NCI-H2029 (cell line): Measurements from ENCODE around the gene GGT6.

Source experiments
- DNase-seq: peaks from one replicate; lab custom pipeline; 2025; lab: John Stamatoyannopoulos, UW

GGT6 gene

DNA sequence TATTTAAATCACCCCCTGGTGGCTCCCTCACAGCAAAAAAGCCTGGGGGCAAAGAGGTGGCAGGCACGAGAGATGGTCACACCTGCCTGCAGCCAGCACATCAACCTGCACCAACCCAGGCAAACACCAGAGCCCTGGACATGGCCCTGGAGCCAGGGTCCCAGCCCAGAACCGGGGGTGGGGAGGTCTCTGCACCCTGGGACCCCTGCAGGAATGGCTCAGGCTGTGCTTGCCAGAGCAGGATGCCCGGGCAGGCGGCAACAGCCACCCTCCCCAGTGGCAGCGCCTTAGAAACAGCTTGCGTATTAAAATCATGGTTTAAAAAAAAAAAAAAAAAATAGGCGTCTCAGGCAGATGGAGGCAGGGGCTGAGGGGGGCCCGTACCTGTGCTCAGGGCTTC is 21.4 kb downstream of the GGT6 start:
- DNase-seq = no peak

DNA sequence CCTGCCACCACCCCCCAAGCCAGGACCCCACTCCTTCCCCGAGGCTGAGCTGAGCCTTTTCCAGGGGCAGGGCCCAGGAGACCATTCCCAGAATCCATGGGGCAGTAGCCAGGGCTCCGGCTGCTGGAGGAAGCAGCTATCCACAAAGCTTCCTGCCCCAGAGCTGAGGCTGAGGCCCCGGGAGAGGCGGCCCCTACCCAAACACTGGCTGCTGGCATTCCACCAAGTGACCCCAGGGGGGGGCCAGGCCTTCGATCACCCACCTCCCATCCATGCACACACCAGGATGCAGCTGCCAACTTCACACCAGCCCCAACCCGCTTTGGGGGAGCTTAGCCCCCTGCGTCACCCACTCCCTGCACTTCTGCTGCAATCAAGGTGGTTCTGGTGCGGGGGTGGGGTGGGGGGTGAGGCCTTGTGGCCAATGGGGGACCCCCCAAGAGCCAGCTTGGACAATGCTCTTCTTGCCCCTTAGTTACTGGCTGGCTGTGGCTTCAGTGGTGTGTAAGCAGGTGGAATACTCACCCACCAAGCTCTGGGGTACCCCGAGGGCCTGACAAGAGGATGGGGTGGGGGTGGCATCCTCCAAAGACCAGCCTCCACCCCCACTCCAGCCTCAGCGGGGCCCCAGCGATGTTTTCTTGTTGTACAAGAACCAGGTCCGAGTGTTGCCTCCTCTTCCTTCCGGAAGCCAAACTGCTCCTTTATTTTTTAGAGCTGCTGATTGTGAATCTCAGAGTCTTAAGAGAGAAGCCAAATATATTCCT is 22.0 kb downstream of the GGT6 start:
- DNase-seq = no peak

DNA sequence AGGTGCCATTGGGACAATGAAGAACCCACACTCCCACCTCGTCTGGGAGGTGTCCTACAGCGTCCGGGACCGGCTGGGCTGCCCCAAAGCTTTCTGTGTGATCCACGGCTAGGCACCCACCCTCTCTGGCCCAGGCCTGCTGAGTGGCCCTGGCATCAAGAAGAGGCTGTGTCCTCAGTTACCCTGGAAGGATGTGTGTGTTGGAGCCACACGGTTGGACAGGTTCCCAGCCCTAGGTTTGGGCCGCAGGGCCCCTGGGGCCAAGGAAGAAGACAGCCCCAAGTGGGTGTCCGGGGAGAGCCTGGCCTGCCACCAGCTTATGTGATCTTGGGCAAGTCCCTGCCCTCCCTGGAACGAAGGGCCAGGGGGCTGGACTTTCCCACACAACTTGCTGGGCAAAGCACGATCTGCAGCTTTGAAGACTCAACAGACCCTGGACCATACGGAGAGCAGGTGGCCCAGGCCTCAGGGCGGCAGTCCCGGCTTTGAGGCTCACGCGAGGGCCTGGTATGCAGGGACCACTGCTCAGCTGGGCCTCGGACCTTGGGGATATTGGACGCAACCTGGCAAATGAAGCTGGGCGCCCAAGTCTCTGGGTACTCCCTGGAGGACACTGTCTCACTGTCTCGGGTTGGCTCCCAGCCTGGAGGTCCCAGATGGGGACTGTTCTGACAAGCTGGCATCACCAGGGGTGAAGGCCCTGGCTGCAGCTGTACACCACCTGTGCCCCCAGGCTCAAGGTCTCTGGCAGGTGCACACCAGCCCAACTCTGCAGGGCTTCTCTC is 22.7 kb downstream of the GGT6 start:
- no peak for DNase-seq

DNA sequence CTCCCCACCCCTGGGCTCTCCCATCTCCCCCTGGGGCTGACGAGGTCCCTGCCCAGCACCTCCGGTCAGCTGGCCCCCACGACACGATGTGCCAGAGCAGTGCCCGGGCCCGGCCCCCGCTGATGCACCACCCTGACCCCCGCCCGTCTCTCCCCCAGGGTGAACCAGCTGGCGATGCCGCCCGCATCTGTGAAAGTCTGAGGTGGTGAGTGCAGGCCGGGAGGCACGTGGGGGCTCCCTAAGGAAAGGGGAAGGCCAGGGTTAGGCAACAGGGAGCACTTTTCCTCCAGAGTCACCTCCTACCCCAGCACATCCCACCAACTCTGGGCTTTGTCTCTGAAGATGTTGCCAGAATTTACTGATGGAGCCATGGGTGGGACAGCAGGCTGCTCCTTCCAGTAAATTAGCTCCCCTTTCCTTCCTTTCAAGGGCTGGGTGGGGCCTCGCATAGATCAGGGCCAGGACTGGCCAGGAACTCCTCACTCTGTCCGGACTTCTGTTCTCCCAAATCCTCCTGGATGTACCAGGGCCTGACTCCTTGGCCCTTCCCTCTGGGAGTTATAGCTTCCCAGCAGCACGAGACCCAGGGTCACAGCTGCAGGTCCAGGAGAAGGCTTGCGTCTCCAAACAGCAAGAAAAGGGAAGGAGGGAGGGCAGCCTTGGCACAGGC is 23.5 kb downstream of the GGT6 start:
- no peak for DNase-seq

DNA sequence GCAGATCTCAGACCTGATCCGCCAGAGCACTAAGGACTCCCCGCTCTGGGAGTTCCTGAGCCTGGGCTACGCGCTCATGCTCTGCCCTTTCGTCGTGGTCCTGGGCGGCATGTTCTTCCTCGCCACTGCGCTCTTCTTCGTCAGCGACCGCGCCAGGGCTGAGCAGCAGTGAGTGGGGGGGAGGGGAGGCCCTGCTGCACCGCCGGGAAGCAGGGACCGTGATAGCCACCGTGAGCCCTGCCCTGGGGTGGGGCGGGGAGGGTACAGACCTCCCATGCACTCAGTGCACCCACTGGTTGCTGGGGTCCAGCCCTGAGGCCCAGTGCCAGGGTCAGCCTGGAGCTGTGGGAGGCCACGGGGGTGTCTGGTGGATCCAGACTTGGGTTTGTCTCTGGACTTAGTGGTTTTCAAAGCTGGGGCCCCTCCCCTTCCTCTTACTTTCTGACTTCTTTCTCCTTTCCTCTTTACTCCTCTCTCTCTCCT is 24.1 kb downstream of the GGT6 start:
- no peak for DNase-seq

- DNase-seq = no peak
These were observed 24.6 kb downstream of the GGT6 start for GRCh38 chr17:4535667-4536258.

DNA sequence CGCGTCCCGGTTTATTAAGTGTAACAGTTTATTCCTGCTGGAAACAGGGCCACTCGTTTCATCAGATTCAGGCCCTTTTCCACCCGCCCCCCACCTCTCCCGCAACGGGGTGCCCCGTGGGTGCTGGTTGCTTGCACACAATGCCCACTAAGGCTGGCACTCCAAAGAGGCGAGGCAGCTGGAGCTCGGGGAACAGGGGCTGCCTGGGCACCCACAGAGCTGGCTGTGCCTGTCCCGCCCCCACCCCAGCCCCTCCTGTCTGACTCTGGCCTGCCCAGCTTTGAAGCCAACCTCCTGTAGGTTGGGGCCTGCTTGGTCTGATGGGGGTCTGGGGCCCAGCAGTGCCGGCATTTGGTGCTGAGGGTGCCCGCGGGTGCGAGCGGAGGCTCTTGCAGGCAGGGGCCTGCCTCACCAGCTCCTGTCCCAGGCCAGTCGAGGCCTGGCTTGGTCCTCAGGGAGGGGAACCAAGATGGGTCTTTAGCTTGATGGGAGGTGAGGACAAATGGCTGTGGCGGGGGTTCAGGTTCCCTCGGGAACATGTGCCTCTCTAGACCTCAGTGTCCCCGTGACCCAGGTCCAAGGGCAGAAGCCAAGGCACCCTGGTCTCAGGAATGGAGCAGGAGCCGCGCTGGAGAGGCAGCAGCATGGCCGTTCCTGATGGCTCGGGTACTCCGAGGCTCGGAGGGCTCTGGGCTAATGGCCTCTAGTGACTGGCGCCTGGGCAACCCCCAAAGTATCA is 25.3 kb downstream of the GGT6 start:
- DNase-seq = no peak

DNA sequence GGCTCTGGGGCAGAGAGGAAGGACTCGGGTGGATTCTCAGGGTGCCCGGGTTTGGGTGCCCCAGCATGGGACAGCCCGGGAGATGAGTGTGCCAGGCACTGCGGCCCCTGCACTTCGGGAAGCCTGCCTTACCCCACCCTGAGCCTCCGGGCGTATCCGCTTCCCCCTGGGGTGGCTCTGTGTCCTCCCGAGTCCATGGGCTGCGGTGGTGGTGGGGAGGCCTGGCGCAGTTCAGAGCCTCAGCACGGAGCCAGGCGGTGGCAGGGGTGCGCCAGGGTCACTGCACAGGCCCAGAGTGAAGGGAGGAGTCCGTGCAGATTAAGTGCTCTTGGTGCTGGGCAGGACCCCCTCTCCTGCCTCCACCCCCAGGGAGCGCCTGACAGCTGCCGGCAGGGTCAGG is 25.9 kb downstream of the GGT6 start:
- DNase-seq = no peak

DNA sequence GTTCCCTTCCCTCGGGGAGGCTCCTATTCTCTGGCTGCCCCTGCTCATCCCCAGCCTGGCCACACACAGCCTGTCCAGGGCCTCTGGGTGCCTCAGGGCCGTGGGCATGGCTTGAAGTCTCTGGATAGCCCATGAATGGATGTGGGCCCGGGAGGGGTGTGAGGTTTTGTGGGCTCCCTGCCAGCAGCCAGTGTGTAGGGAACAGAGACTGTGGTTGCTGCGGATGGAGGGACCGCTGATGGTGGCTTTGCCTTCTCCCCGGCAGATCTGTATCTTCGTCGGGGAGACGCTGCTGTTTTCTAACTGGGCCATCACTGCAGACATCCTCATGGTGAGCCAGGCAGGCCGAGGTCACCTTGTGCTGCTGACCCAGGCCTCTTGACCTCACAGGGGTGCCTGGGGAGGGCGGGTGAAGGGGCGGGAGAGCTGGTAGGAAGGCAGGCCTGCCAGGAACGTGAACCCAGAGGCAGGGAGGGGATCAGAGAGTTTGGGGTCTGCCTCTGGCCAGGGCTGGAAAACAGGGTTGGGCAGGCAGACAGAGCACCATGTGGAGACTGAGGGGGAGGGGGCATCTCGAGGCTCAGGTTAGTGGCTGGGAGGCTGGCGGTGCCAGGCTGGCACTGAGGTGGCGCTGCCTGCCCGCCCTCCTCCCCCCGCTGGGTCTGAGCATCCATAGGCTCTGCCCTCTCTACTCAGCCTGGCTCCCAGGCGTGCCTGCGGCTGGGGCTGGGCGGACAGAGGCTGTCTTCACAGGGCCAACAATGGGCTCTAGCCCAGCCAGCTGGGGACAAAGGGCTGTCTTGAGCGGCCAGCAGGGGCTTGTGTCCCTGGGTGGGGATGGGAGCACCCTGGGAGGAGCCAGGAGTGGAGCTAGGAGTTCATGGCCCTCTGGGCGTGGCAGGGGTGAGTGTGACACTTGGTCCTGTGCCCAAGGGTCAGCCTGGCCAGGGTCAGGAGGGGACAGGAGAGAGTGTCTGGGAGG is 26.6 kb downstream of the GGT6 start:
- DNase-seq = no peak

DNA sequence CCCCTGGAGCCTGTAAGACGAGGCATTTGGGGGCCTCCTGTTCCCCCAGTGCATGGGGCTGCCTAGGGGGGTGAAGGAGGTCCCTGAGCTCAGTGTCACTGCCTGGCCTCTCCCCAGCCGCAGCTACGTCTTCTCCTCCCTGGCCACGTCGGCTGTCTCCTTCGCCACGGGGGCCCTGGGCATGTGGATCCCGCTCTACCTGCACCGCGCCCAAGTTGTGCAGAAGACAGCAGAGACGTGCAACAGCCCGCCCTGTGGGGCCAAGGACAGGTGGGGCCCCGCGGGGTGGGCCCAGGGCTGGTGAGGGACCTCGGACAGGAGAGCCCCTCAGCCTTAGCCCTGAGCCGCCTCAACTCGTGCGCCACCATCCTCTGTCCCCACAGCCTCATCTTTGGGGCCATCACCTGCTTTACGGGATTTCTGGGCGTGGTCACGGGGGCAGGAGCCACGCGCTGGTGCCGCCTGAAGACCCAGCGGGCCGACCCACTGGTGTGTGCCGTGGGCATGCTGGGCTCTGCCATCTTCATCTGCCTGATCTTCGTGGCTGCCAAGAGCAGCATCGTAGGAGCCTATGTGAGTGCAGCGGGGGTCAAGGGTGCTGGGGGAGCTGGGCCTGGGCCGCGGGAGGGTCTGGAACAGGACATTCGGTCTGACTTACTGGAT is 27.4 kb downstream of the GGT6 start:
- no peak for DNase-seq

DNA sequence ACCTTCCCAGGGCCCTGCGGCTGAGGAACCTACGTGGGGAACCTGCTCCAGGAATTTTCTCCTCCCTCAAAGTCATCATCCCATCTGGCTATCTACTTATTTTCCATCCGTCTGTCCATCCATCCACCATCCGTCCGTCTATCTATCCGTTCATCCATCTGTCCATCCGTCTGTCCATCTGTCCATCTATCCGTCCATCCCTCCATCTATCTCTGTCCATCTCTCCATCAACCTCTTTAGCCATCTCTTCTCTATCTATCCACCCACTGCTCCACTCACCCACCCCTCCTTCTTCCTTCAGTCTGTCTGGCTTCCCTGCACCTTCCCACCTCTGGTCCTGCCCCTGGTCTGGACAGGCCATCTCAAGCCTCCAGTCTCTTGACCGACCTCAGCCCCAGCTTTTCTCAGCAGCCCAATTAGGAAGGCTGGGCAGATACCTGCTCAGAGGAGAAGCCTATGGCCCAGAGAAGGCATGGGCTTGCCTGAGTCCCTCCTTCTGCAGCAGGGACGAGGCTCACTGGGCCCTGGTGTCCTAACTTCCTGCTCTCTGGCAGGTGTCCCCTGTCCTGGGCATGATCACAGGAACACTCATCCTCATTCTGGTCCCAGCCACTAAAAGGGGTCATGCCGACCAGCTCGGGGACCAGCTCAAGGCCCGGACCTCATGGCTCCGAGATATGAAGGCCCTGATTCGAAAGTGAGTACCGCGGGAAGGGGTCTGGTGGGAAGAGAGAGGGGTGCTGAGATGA is 28.2 kb downstream of the GGT6 start:
- no peak for DNase-seq

DNA sequence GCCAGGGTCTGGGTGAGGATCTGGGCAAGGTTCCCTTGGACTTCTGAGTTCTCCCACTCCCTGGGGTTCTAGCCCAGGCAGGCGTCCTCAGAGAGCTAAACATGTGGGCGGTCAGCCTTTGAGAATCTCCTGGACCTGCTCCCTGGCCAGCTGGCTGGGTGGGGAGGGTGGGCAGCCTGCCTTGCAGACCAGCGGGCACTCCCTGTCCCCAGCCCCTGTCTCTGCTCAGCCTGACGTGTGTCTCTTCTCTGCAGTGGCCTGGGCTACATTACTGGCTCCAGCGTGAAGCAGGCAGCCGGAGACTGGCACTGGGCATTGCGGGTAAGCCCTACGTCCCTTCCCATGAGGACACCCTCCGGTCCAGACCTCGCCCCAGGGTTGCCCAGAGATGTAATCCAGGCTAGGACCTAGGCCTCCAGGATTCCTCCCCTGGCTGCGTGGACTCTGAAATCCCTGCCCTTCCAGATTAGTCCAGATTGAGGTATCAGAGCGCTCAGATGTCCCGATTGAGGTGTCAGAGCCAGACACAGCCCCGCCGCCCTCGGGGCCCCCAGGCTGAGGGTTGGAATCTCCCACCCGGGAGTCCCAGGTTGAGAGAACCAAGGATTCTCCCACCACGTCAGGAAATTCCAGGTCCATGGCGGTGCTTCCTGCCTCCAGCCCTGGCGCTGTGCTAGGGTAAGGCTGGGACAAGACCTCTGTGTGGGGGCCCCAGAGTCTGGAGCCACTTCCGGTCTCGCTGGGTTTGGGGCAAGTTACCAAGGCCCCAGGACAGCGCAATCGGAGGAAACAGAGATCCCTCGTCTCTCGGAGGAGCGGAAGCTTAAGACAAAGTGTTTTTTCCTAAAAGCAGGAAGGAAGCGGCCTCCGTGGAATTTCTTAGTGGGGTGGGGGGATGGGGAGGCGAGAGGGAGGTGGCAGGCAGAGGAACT is 29.3 kb downstream of the GGT6 start:
- DNase-seq = no peak

DNA sequence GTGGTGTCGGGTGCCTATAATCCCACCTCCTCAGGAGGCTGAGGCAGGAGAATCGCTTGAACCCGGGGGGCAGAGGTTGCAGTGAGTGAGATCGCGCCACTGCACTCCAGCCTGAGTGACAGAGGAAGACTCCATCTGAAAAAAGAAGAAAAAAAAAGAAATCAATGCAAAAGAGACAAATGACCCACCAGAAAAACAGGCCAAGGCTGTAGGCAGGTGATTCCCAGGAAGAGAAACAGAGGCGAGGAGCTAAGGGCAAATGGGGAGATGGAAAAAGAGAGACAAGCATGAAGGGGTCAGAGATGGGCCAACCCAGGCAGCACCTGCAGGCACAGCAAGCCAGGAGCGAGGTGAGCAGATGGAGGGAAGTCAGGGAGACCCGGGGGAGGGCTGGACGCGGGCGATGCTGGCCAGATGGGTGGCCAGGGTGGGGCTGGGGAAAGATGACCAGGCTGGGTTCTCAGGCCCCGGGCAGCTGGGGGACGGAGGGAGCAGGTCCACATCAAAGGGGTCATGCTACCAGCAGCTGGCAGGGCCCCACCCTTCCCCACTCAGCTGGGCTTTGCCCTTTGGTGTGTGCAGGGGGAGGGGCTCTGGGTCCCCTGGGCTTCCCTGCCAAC is 30.7 kb downstream of the GGT6 start:
- no peak for DNase-seq

DNA sequence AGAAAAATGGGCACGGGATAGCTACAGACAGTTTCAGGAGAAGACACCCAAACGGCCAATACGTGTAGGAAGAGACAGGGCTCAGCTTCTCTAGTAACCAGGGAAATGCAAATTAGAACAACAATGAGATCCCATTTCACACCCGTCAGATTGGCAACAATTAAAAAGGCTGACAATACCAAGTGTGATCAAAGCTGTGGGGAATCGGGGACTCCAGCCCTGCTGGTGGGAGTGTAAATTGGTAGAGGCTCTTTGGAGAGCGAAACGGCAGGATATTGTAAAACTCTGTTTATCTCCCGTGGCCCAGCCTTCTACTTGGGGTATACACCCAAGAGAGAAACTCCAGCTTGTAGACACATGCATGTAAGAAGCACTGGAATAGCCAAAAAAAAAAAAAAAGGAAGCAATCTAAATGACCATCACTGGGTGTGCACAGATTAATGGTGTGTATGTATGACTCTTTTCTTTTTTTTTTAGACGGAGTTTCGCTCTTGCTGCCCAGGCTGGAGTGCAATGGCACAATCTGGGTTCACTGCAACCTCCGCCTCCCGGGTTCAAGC is 32.7 kb downstream of the GGT6 start:
- no peak for DNase-seq

DNA sequence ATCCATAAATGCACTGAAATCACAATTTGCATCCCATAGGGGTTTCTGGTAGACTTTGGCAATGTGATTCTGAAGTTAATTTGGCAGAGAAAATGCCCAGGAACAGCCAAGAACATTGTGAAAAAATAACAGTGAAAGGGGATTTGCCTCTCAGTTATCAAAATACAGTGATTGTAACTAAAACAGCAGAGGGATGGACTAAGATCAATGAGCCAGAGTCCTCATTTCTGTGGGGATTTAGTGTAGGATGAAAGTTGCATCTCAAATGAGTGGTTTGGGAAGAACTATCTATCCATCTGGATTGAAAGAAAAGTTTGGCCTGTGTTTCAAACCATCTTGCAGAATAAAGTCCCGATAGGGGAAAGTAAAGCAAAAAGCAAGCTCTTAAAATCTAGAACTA is 33.2 kb downstream of the GGT6 start:
- DNase-seq = no peak

GRCh38 chr17:4525691-4526397 is 34.5 kb downstream of the GGT6 start:
- DNase-seq = no peak

GRCh38 chr17:4523946-4524345 is 36.4 kb downstream of the GGT6 start:
- no peak for DNase-seq
